Activated naive CD4-positive, alpha-beta T cell treated with anti-CD3 and anti-CD28 coated beads, Interleukin-2, amount 50 U/mL, for 24 hours (primary cell): ENCODE data around the gene SLC36A2.

Experiments
- H3K27ac Mint-ChIP-seq: one replicate; pipeline ENCODE4 v1.8.0; 2021; ENCODE audit warnings: mild to moderate bottlenecking, mixed read lengths
- H3K27me3 Mint-ChIP-seq: one replicate; pipeline ENCODE4 v1.8.0; 2021; ENCODE audit warnings: mixed read lengths
- H3K36me3 Mint-ChIP-seq: one replicate; pipeline ENCODE4 v1.8.0; 2021; ENCODE audit warnings: mixed read lengths
- H3K4me1 Mint-ChIP-seq: one replicate; pipeline ENCODE4 v1.8.0; 2021; ENCODE audit warnings: mixed read lengths
- H3K4me3 Mint-ChIP-seq: one replicate; pipeline ENCODE4 v1.8.0; 2021; ENCODE audit warnings: mild to moderate bottlenecking, mixed read lengths
- H3K9me3 Mint-ChIP-seq: one replicate; pipeline ENCODE4 v1.8.0; 2021; ENCODE audit warnings: mixed read lengths

Gene SLC36A2

GRCh38 chr5:151278845-151279244, 68.5 kb downstream of the SLC36A2 start:
- Mint-ChIP-seq H3K4me1 (no peaks in the 10 kb centered on the region), H3K9me3 (no peaks in the 10 kb centered on the region), H3K27me3 (no peaks in the 10 kb centered on the region), H3K27ac (no peak overlapping the region), H3K4me3 (no peak overlapping the region), H3K36me3 (no peaks in the 10 kb centered on the region)

- Mint-ChIP-seq H3K36me3 (no peaks in the 10 kb centered on the region), H3K27me3 (no peaks in the 10 kb centered on the region), H3K9me3 (no peaks in the 10 kb centered on the region), H3K27ac (no peak overlapping the region), H3K4me3 (no peak overlapping the region), H3K4me1 (no peaks in the 10 kb centered on the region)
Observed at GRCh38 chr5:151275803-151276202, 71.6 kb downstream of the SLC36A2 start.

GRCh38 chr5:151274666-151275065, 72.7 kb downstream of the SLC36A2 start:
- Mint-ChIP-seq H3K4me1 (no peaks in the 10 kb centered on the region), H3K9me3 (no peaks in the 10 kb centered on the region), H3K27ac (no peak overlapping the region), H3K36me3 (no peaks in the 10 kb centered on the region), H3K4me3 (no peak overlapping the region), H3K27me3 (no peaks in the 10 kb centered on the region)

GRCh38 chr5:151271336-151271735, 76.0 kb downstream of the SLC36A2 start:
- Mint-ChIP-seq H3K36me3 (peaks cover 2% of the 10 kb centered on the region), H3K27me3 (no peaks in the 10 kb centered on the region), H3K4me1 (no peaks in the 10 kb centered on the region), H3K27ac (no peak overlapping the region), H3K4me3 (no peak overlapping the region), H3K9me3 (no peaks in the 10 kb centered on the region)

- H3K9me3 Mint-ChIP-seq, result no peaks in the 10 kb centered on the region
- peaks cover 2% of the 10 kb centered on the region for H3K36me3 Mint-ChIP-seq
- no peaks in the 10 kb centered on the region for H3K27me3 Mint-ChIP-seq
- H3K4me1 Mint-ChIP-seq, result no peaks in the 10 kb centered on the region
- H3K4me3 Mint-ChIP-seq, result no peak overlapping the region
- H3K27ac Mint-ChIP-seq, result no peak overlapping the region
Observed at GRCh38 chr5:151270599-151270998, 76.8 kb downstream of the SLC36A2 start.

GRCh38 chr5:151267491-151268260, 79.7 kb downstream of the SLC36A2 start:
- Mint-ChIP-seq H3K27me3 (no peaks in the 10 kb centered on the region), H3K4me1 (peaks cover 8% of the 10 kb centered on the region), H3K36me3 (peaks cover 17% of the 10 kb centered on the region), H3K27ac (peak overlapping the region; percentile 48), H3K4me3 (no peak overlapping the region), H3K9me3 (no peaks in the 10 kb centered on the region)
